ENCODE measurements around the gene NKD1.
"Not testable (repeated sequence)": the region's sequence is repeated elsewhere in the genome, so short reads cannot be mapped to it uniquely, and the experiment has no call there.

Gene NKD1

DNA sequence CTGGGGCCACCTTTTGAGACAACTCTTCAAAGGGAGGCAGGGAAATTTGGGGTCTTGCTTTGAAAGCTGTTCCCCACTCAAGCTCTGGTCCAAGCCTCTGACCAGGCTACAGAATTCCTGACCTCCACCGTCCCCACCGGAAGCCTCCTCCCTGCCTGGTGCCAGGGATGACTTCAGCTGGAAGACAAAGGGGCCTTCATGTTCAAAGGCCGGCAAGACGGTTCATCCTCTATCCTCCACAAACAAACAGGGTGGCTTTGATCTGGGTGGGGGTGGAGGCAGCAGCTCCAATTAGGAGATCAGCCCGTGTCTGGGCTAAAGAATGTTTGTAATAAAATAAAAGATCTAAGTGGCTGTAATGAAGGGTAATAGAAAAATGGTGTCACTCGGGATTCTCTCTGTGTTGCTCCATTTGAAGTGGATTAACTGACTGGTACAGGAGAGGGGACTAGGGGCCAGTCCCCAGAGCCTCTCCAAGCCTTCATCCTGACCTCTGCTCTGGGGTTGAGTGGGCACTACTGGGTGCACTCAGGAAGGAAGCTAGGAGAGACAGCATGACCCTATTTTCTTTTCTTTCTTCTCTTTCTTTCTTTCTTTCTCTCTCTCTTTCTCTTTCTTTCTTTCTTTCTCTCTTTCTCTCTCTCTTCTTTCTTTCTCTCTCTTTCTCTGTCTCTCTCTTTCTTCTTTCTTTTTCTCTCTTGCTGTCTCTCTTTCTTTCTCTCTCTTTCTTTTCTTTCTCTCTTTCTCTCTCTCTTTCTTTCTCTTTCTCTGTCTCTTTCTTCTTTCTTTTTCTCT lies 27.5 kb upstream of the NKD1 start:
- no peak for DNase-seq

DNA sequence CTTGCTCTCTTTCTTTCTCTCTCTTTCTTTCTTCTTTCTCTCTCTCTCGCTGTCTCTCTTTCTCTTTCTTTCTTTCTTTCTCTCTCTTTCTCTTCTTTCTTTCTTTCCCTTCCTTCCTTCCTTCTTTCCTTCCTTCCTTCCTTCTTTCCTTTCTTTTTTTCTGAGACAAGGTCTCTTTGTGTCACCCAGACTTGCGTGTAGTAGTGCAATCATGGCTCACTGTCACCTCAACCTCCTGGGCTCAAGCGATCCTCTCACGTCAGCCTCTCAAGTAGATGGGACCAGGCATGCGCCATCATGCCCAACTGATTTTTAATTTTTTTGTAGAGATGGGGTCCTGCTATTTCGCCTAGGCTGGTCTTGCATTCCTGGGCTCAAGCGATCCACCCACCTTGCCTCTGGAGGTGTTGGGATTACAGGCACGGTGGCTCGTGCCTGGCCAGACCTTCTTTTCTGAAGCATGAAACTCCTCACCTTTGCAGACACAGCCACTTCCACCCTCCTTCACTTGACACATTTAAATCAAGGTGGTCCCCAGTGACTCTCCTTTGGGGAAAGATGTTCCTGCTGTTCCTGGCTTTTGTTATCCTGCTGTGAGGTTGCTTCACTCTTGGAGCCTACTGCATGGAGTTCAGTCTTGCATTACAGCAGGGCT lies 26.8 kb upstream of the NKD1 start:
- no peak for DNase-seq

DNA sequence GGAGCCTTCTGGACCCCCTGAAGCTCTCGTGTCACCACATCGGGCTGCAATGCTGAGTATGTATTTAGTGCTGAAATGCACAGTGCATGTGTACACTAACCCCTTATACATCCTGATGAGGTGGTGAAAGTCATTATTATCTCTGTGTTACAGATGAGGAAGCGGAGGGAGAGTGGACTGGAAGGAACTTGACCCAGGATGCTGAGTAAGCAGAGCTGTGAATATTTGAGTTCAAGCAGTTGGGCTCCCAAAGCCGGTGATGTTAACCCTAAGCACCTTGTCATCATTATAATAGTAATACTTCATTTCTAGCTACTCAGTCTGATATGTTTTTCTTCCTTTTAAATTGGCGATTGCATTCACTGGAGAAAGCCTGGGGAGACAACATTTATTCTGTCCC lies 25.9 kb upstream of the NKD1 start:
- DNase-seq, result no peak

DNA sequence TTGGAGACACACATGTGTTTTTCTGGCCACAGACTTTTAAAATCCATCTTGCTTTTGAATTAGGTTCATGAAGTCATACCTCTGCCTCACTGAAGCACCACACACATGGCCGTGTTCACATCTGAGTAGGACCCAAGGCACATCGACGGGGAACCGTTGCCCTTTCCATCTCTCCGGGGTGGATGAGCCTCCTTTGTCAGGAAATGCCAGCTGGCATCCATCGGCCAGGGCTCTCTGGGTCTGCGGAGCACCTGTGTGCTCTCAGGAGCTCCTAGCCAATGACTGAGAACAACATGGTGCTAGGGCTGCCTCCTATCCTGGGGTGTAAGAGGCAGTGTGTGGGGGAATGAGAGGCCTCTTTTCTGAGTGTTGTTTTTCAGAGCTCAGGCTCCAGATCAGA lies 24.5 kb upstream of the NKD1 start:
- DNase-seq, result no peak

DNA sequence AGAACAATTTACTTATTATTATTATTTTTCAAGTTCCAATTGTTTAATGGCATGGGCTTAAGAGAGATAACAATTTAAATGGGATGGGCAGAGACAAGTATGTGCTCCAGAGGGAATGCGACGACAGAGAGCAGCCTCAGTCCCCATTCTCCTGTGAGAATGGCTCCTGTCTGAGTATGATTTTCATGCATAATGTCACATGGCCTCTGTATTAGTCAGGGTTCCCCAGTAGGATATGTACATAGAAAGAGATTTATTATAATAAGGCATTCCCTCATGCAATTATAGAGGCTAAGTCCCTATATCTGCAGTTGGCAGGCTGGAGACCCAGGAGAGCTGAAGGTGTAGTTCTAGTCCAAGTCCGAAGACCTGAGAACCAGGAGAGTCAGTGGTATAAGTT lies 22.9 kb upstream of the NKD1 start:
- no peak for DNase-seq

DNA sequence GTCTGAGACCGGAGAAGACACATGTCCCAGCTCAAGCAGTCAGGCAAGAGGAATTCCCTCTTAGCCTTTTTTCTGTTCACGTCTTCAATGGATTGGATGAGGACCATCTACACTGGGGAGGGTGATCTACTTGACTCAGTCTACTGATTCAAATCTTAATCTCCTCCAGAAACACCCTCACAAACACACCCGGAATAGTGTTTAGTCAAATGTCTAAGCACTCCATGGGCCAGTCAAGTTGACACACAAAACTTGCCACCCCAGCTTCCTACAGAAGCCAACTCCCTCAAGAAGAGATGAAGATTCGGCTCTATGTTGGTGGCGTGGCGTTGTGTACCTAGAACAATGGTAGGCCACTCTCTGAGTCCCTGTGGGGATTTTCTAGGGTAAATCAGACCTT lies 22.5 kb upstream of the NKD1 start:
- DNase-seq, result no peak

DNA sequence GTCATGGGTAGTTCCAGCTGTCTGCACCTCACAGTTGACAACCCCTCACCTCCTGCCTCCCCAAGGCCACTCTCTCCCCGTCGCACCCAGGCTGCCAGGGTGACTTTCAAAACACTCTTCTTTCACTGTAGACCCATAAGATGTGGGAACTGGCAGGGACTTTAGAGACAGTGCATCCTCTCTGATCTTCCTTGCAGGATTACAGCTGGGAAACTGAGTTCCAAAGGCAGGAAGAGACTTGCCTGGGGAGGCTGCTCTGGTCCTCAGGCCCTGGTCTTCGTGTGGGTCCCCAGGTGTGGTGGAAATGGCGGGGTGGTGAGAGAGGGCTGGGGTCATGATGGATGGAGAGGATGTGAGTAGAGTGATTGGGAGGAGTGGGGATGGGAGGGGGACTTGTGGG lies 21.9 kb upstream of the NKD1 start:
- no peak for DNase-seq

DNA sequence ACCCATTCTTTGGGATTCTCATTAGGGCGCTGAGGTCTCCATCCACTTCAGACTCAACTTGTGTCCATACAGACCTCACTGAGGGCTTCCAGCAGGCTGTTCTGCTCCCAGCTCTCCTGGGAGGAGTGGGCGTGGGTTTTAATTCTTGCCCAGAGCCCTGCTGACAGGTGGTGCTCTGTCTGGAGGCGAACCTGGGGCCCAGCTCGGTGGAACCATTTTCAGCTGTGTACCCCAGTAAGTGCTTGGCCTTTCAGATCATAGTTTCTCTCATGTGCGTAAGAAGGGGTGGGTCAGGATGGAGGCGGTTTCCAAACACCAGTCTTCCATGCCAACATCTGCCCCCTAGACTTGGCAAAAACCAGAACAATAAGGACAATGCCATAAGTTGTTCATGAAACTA lies 21.4 kb upstream of the NKD1 start:
- DNase-seq, result no peak

DNA sequence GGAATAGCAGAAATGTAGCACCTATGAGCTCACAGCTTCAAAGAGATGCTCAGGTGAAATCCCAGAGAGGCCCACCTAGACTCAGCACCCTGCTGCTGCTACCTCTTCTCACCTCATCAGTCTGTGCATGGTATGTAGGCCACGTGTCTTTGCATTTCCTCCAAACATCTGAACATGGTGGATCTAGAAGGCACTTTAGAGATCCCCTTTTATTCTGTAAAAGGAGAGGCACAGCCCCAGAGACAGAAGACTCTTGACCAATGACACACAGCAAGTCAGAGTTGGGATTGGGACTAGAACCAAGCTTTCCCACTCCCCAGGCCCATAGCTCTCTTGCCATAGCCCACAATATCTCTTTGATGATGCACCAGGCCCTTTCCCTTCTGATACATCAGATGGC lies 19.4 kb upstream of the NKD1 start:
- DNase-seq, result no peak

DNA sequence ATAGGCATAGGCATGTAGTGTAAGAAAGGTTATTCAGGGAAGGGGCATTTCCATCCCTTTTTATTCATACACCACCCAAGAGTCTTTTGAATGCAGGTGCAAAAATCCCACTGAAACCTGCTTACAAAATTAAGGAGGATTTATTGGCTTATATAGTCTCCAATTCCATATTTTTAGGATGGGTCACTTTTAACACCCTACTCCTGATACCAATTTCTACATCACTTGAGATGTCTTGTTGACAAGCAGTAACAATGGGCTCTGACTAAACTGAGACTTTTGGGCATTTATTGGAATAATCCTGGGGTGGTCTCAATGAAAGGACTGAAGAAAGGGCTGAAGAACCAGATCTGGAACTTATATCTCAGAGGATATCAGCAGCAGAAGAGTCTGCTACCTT lies 18.9 kb upstream of the NKD1 start:
- DNase-seq, result no peak

DNA sequence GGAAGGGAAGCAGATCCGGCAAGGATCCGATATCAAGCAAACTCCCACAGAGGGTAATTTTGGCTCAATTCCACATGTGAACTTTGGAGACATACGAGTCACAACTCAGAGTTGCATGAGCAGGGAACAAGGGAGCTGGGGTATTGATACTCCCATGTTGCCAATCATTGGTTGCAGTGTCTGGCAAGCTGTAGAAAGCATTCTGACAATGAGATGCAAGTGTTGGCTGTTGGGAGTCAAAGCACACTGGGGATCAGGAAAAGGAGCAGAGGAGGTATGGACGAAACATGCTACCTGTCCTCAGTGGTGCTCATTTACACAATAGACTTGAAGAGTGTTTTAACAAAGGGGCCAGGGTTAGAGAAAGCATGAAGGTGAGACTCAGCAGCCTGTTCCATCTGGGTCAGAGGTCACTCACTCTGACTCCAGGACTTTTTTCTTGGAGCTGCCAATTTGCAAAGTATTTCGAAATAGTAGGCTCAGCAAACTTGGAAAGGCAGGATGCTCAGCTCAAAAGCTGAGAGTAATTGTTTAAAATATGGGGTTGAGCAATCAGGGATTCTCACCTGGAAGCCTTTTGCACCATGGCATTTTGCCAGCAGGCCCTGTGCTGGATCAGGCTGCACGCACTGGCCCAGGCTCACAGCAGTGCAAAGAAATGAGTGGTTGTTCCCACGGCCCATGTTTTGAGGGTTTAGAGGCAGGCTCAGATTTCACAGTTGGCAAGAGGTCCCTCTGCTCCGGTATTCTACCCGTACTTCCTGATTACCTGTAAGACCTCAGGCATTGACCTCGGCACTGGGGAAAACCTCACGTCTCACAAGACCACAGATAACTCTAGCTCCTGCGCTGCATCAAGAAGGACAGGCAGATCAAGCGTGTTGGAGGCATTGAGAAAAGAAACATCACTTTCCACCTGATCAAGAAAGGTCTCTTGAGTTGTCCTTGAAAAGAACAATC lies 17.6 kb upstream of the NKD1 start:
- no peak for DNase-seq

DNA sequence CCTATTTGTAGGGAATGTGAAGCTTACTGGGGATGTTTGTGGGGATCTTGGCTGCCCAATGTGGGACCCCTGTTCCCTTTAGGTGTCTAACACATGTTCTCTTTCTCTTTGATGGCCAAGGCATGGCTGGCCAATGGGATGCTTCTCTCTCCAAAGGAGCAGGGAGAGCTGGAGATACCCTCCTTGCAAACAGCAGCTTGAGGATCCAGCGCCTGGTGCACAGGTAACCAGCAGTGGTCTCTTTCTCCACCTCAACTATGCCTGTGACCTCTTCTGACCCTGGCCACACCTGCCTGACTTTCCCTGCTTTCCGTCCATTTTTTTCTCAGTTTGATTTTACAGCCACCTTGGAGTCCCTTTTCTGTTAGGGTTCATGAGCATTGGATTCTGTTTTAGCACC lies 16.8 kb upstream of the NKD1 start:
- DNase-seq, result no peak

DNA sequence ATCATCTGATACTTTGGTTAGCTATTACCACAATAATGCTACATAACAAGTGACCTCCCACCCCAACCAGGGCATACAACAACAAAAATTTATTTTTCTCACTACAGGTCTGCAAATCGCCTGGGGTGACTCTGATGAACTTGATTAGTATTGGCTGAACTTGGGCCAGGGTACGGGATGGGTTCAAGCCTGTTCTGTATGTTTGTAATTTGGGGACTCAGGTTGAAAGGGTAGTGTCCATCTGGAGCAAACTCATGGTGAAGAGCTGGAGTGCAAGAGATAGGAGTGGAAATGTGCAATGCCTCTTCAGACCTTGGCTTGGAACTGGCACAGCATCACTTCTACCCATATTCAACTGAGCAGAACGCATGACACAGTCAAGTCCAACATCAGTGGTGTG lies 16.3 kb upstream of the NKD1 start:
- DNase-seq, result no peak

DNA sequence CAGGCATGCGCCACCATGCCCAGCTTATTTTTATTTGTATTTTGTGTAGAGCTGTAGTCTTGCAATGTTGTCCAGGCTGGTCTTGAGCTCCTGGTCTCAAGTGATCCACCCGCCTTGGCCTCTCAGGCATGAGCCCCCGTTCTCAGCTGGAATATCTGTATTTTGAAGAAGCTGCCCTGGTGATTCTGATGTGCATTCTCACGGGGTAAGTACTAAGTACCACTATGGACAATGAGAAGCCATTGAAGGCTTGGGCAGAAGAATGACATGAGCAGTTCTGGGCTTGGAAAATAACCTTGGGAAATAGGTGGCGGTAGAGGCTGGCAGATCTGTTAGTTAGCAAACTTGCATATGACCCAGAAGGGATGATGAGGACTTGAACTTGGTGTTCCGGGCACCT lies 15.6 kb upstream of the NKD1 start:
- no peak for DNase-seq

DNA sequence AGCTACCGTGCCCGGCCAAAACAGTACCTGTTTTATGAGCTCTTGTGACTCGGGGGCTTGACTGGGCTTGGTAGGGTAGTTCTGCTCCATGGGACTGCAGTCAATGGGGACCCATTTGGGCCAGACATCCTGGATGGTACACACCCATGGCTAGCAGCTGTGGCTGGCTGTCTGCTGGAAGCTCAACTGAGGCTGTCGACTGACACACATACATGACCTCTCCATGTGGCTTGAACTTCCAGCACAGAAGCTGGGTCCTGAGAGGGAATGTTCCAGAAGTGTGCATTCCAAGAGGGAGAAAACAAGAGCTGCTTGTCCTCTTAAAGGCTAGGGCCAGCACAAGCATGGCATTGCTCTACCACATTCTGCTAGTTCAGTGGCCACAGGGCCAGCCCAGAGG lies 14.9 kb upstream of the NKD1 start:
- DNase-seq, result no peak

DNA sequence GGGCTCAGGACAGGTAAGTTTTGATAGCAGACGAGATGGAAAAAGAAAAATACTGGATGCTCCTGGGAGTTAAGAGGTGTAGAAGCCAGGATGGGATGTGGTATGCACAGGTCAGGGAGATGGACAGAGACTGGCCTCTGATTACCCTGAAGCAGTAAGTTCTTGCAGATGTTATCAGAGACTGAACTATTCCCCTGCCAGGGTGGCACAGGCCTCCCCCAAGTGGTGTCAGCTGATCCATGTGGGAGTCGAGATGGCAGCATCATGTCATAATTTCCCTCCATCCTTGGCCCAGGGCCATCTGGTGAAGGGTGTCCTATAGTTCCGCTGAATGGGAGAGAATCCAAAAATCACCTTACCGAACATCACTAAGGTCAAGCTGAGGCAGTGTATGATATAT lies 14.1 kb upstream of the NKD1 start:
- no peak for DNase-seq

DNA sequence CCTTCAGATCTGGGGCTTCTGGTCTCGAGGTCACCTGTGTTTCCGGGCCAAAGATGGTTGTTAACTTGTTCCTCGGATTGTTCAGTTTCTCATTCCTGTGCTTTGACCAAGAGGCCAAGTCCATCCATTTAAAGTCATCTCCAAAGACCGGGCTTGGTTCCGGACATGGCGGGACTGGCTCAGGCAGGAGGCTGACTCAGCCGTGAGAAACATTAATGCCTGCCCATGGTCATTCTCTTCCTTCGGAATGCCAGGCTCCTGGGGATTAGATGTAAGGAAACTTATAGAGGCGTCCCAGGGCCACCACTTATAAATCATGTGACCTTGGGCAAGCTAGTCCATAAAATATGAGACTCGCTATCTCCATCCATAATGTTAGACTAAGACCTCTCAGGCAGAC lies 13.6 kb upstream of the NKD1 start:
- DNase-seq, result no peak

DNA sequence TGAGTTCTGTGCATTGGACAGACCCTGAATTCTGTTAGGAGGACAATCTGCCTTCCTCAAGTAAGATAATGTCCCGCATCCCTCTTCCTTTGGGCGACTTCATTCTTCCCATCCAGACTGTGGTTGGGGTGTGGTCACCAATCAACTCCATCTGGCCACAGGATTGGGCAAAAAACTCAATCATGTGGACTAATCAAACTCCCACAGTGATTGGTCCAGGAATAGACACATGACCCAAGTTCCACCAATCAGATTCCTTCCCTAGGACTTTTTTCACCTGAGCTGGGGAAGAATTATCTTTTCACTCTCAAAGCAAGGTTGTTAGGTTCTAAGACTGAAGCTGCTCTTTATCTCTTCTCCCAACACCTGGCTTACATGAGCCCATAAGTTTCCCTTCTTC lies 13.2 kb upstream of the NKD1 start:
- no peak for DNase-seq

DNA sequence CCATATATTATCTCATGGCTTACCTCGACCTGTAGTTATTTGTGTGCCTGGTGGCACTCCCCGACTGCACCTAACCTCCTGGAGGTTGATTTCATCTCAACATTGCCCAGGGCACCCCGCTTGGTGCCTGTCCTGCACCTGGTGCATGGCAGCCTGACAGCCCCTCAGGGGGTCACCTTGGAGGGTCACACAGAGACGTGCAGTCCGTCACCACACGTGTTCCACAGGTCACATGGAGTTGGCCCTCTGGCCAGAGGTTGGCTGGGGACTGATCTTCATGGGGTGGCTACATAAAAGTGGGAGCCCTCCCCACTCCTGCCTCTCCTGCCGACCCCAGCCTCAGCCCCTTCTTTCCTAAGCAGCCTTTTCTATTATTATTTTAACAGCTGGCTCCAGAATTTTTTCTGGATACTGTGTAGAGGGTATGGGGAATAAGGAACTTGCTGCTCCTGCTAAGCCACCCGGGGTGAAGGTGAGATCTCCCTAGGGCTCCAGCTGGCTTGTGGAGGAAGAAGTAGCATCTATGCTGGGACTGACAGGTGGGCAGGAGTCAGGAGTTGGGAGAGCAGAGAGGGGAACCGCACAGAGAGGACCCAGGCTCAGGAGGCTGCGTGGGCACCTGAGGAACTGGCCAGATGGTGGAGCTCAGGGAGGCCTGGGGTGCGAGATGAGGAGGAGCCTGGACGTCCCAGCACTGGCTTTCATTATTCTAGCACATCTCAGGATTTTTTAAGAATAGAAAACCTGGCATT lies 12.5 kb upstream of the NKD1 start:
- DNase-seq, result no peak

DNA sequence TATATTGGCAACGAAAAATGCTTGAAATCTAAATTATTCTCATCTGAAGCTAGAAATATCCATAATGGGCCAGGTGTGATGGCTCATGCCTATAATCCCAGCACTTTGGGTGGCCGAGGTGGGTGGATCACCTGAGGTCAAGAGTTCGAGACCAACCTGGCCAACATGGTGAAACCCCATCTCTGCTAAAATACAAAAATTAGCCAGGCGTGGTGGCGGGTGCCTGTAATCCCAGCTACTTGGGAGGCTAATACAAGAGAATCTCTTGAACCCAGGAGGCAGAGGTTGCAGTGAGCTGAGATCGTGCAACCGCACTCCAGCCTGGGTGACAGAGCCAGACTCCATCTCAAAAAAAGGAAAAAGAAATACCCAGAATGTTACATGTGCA lies 11.9 kb upstream of the NKD1 start:
- DNase-seq, result not testable (repeated sequence)

DNA sequence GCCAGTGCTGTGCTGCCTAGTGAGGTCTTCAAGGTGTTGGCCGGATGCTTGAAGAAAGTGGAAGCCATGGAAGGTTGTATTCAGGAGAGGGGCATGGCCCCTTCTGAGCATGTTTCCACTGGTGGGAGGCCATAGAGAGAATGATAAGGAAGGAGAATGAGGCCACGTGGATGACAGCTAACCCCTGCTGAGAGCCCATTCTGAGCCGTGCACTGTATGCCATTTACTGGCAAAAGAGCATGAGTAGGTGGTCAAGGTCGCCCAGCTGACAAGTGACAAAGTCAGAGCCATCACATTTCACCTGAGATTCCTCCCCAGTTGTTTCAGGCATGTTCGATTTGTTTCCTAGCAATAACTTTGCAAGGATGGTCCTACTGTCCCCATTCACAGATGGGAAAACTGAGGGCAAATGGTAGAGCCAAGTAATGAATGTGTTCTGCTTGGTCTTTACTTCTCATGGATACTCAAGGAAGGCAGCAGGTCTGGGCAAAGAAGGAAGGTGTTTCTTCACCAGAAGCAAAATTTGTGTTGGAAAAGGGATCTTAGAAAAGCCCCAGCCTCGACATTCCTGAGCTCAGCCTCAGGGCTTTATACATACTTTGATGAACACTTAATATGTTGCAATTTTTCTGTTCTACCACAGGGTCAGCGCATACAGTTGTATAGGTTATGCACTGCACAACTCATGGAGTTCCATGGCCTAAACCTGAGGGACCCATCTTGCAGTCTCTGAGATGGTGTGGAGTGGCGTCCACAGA lies 10.5 kb upstream of the NKD1 start:
- DNase-seq, result no peak

DNA sequence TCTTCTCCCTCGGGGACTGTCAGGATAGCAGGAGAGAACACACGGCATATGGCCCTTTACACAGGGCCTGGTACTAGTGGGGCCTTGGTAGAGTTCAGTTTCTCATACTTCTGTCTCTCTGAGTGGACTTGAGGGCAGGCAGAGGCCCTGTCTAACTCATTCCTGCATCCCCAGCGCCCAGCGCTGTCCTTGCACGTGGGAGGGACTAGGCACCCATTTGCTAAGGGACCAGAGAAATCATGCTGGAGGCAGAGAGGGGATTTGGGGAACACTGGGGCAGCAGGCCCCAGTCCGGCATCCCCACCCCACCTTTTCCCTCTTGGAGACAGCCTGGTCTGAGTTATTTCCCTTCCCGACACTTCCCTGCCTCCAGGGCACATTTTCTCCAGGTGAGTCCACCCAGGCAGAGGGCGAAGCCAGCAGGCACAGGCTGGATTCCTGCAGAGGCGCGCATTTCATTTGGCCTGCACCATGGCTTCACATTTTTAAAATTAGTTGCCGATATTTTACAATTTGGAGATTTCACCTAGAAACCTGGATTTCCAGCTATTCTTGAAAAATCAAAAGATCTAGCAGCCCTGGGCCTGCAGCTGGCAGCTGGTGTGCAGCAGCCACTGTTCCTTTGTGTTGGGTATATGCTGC lies 9.7 kb upstream of the NKD1 start:
- DNase-seq, result no peak

Data from SW 1271 (cell line).